T-cell (primary cell): ENCODE measurements around the gene RSU1. TPM values are rescaled to one million over a fixed set of nuclear protein-coding genes. Genes with fewer than 3 reads are reported as not detected.
A peak's percentile ranks its signal among the peaks of the same experiment; 100 is the strongest.

ENCODE experiments used
- ATAC-seq, 4 experiments: fragments of 200-7000 bp in 3 of 4; fragments of 150-1000 bp in 1 of 4; cut with Tn5 transposase; replicated peaks in 1 of 4; 1 replicate in 3 of 4; 2 replicates in 1 of 4; pipeline ENCODE4 v1.10.0; 2021; ENCODE audit warnings: moderate library complexity in 3 of 4, mild to moderate bottlenecking in 2 of 4, moderate number of reproducible peaks in 1 of 4
- CTCF ChIA-PET, 2 donors: fragments of 300-600 bp; sonication (Branson Sonifier 250); formaldehyde crosslinking; loops; one replicate each; lab custom pipeline; 2022; ENCODE audit warnings: antibody characterized with exemption in 2 of 2; lab: Charles Lee
- POLR2A ChIA-PET, 2 donors: fragments of 300-600 bp; sonication (Branson Sonifier 250); formaldehyde crosslinking; loops; one replicate each; lab custom pipeline; 2022; ENCODE audit warnings: antibody characterized with exemption in 2 of 2; lab: Charles Lee
- DNase-seq, 35 experiments: peaks; one replicate each; pipeline versions ENCODE4 v3.0.0 to v3.0.0-alpha.2; 2013 to 2023
- H3K27ac ChIP-seq: one replicate; pipeline ENCODE4 v1.5.1; 2013; ENCODE audit warnings: low read length
- H3K27me3 ChIP-seq, 2 experiments: replicated peaks in 1 of 2; 1 replicate in 1 of 2; 2 replicates in 1 of 2; pipeline versions ENCODE4 v1.6.1 to v1.7.0; 2013; ENCODE audit warnings: low read length in 1 of 2, mixed read lengths in 1 of 2; ENCODE audit not compliant: control insufficient read depth in 2 of 2, insufficient read depth in 2 of 2; ENCODE audit errors: extremely low read depth in 1 of 2
- H3K36me3 ChIP-seq, 2 donors: 1 replicate in 1 of 2; 2 replicates in 1 of 2; pipeline versions ENCODE4 v1.6.1 to v1.7.0; 2013; ENCODE audit warnings: low read length in 1 of 2; ENCODE audit not compliant: control insufficient read depth in 2 of 2, insufficient read depth in 1 of 2; ENCODE audit errors: extremely low read depth in 1 of 2
- H3K4me1 ChIP-seq, 2 experiments: 1 replicate in 1 of 2; 2 replicates in 1 of 2; pipeline versions ENCODE4 v1.6.1 to v1.7.0; 2013; ENCODE audit warnings: low read length in 2 of 2, mixed read lengths in 1 of 2; ENCODE audit not compliant: insufficient read depth in 2 of 2, control insufficient read depth in 1 of 2; ENCODE audit errors: extremely low read depth in 1 of 2
- H3K4me3 ChIP-seq, 2 donors: 1 replicate in 1 of 2; 2 replicates in 1 of 2; pipeline versions ENCODE4 v1.5.1 to v1.7.0; 2013; ENCODE audit warnings: mild to moderate bottlenecking in 2 of 2, low read length in 1 of 2, moderate library complexity in 1 of 2; ENCODE audit not compliant: control insufficient read depth in 1 of 2; ENCODE audit errors: extremely low read depth in 1 of 2
- H3K9me3 ChIP-seq: 2 replicates; pipeline ENCODE4 v1.7.0; 2013
- H3K27ac Mint-ChIP-seq, 2 donors: one replicate each; pipeline ENCODE4 v1.8.0; 2020 to 2021; ENCODE audit warnings: mild to moderate bottlenecking in 2 of 2, mixed read lengths in 2 of 2
- H3K27me3 Mint-ChIP-seq, 2 donors: one replicate each; pipeline ENCODE4 v1.8.0; 2021 to 2022; ENCODE audit warnings: mixed read lengths in 2 of 2
- H3K36me3 Mint-ChIP-seq: one replicate; pipeline ENCODE4 v1.8.0; 2021; ENCODE audit warnings: mixed read lengths
- H3K4me1 Mint-ChIP-seq, 3 donors: one replicate each; pipeline ENCODE4 v1.8.0; 2020 to 2022; ENCODE audit warnings: mixed read lengths in 3 of 3, mild to moderate bottlenecking in 1 of 3
- H3K4me3 Mint-ChIP-seq, 3 donors: one replicate each; pipeline ENCODE4 v1.8.0; 2020 to 2022; ENCODE audit warnings: mild to moderate bottlenecking in 3 of 3, mixed read lengths in 3 of 3, moderate library complexity in 3 of 3
- H3K9me3 Mint-ChIP-seq, 3 donors: one replicate each; pipeline ENCODE4 v1.8.0; 2020 to 2022; ENCODE audit warnings: mixed read lengths in 3 of 3
- WGBS: methylation state at CpG from one replicate; pipeline ENCODE4 v1.1.5; 2013; ENCODE audit warnings: missing lambda C conversion rate; ENCODE audit not compliant: insufficient coverage; 5-methylcytosine and 5-hydroxymethylcytosine counted together
- total RNA-seq, 35 experiments: library from RNA in 6 of 35; stranded (reverse) in 6 of 35; fragments of 120-200 nt in 1 of 35; gene quantifications; one replicate each; pipeline versions ENCODE4 v1.2.1 to v1.2.4 and lab custom pipeline; 2013 to 2026

RSU1 gene
- total RNA-seq, 5 donors from 2014 or later (not counting 1 experiment from before 2014, with no cell fraction given): 49.5 to 60.4 (median 58.1) TPM

DNA sequence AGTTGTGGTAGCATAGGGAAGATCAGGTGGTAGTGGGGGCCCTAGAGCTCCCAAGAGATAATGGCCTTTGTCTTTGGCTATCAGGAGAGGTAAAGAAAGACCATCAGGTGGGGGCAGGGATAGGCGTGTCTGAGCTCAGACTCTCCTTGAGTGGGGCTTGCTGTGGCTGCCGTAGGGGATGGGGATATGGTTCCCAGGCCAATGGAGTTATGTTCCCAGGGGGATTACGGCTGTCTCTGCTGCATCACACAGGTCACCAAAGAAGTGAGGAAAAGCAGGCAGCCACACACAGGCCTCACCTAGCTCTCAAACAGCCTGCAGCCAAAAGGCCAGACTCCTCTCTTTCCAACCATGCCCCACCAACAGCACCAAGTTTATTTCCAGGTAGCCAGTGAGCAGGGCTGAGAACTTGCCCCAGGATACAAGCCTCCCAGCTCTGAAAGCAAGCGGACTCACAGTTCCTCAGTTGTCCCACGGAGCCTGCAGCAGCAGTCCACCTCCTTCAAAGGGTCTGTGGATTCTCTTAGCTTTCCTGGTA lies 257.9 kb downstream of the RSU1 start:
- H3K4me1 Mint-ChIP-seq: no peaks in the 10 kb centered on the region
- H3K36me3 Mint-ChIP-seq: no peaks in the 10 kb centered on the region
- peaks cover 0 to 3% (median 0%) of the 10 kb centered on the region in 3 donors for H3K9me3 Mint-ChIP-seq
- CTCF ChIA-PET: interaction anchor here in 1 of 2 donors (1.2 kb wide), 1 partner anchor 15 kb away, joined by 3 read pairs; no protein-coding TSS in a partner anchor
- H3K27me3 Mint-ChIP-seq: peaks cover 13 to 27% of the 10 kb centered on the region in 2 donors
- Histone ChIP-seq H3K36me3 (no peaks in the 10 kb centered on the region), H3K9me3 (no peaks in the 10 kb centered on the region), H3K4me3 (no peak overlapping the region), H3K4me1 (no peaks in the 10 kb centered on the region), H3K27me3 (peaks cover 0 to 13% of the 10 kb centered on the region in 2 experiments), H3K27ac (no peak overlapping the region)
- H3K27ac Mint-ChIP-seq: no peak overlapping the region
- no peak overlapping the region for H3K4me3 Mint-ChIP-seq
- DNase-seq (no peak), ATAC-seq (no peak)
- WGBS: 73% methylated on average over 3 of the region's 5 CpGs
- POLR2A ChIA-PET: no interaction called here

DNA sequence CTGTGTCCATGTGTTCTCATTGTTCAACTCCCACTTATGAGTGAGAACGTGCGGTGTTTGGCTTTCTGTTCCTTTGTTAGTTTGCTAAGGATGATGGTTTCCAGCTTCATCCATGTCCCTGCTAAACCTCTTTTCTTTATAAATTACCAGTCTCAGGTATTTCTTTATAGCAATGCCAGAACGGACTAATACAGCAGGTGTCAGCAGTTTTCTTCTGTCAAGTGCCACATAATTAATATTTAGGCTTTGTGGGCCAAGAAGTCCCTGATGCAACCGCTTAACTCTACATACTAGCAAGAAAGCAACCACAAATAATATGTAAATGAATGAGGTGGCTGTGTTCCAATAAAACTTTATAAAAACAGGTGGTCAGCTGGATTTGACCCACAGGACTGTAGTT lies 269.3 kb downstream of the RSU1 start:
- H3K4me1 ChIP-seq: no peaks in the 10 kb centered on the region
- no peak overlapping the region for H3K4me3 ChIP-seq
- Mint-ChIP-seq H3K4me3 (no peak overlapping the region), H3K27ac (no peak overlapping the region), H3K4me1 (peaks cover 0 to 4% (median 1%) of the 10 kb centered on the region in 3 donors), H3K27me3 (peaks cover 18 to 24% of the 10 kb centered on the region in 2 donors), H3K9me3 (no peaks in the 10 kb centered on the region), H3K36me3 (no peaks in the 10 kb centered on the region)
- no peak for ATAC-seq
- no peaks in the 10 kb centered on the region for H3K36me3 ChIP-seq
- ChIA-PET CTCF (no interaction called here), POLR2A (no interaction called here)
- DNase-seq: no peak
- no peak overlapping the region for H3K27ac ChIP-seq
- H3K27me3 ChIP-seq: peaks cover 2 to 3% of the 10 kb centered on the region in 2 experiments
- WGBS: 80% methylated on average over 1 of the region's 4 CpGs
- H3K9me3 ChIP-seq: no peaks in the 10 kb centered on the region

DNA sequence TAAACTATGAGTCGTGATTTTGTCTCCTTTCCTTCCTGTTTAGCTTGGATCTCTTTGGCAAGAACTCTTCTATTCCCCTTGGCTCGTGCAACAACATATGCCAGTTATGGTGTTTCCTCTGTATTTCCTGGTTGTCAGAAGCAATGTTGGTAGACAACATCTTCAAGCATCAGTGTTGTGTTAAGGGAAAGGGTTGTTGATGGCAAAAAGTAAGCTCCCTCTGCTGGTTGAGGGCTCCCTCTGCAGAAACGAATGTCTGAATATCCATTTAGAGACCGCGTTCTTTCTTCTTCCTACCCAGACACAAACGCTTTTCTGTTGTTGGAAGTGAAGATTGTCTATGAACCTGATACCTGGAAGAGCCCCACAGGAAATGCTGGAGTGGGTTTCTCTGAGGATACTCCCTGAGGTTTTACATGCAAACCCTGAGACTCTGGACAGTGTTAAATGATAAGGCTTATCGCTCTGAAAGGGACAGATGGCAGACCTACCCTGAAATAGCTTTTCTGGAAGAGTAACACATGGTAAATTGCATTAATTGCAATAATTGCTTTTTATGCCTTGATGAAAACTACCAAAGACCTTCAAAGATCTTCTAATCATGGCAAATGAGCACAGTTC lies 272.0 kb downstream of the RSU1 start:
- H3K27ac ChIP-seq: no peak overlapping the region
- CTCF ChIA-PET: interaction anchor here (0.7 kb wide), 2 partner anchors 667 to 1532 kb away, joined by 3 to 4 read pairs; no protein-coding TSS in a partner anchor

DNA sequence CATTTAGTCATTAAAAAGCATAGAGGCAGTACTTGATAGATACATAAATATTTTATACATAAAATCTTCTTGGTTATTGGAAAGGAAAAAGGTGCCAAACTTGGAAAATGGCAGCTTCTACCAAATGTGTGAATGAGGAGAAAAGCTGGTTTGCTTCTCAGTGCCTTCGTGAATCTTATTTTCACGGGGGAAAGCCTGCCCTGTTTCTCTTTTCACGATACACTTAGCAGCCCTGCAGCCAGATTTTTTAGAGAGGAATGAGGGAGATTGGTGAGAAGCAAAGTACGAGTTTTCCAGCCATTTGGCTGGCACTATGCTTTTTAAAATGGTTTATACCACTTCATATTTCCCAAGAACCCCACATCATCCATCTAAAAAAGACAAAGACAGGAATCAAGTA lies 272.6 kb downstream of the RSU1 start:
- Mint-ChIP-seq H3K36me3 (no peaks in the 10 kb centered on the region), H3K9me3 (no peaks in the 10 kb centered on the region), H3K27me3 (peaks cover 22 to 29% of the 10 kb centered on the region in 2 donors), H3K4me3 (no peak overlapping the region), H3K27ac (no peak overlapping the region), H3K4me1 (peaks cover 0 to 4% (median 1%) of the 10 kb centered on the region in 3 donors)
- 100% methylated on average over 2 of the region's 4 CpGs for WGBS
- Histone ChIP-seq H3K36me3 (no peaks in the 10 kb centered on the region), H3K4me1 (no peaks in the 10 kb centered on the region), H3K27me3 (peaks cover 0 to 6% of the 10 kb centered on the region in 2 experiments), H3K27ac (no peak overlapping the region), H3K4me3 (no peak overlapping the region), H3K9me3 (no peaks in the 10 kb centered on the region)
- ChIA-PET POLR2A (no interaction called here), CTCF (interaction anchor here (0.7 kb wide), 4 partner anchors 15 to 1533 kb away, joined by 3 to 4 read pairs (median 3); no protein-coding TSS in a partner anchor)
- ATAC-seq: no peak
- no peak for DNase-seq

More for the DNA sequence above, 272.0 kb downstream of the RSU1 start:
- Histone ChIP-seq H3K9me3 (no peaks in the 10 kb centered on the region), H3K36me3 (no peaks in the 10 kb centered on the region), H3K4me3 (no peak overlapping the region), H3K27me3 (peaks cover 2 to 6% of the 10 kb centered on the region in 2 experiments), H3K4me1 (no peaks in the 10 kb centered on the region)
- Mint-ChIP-seq H3K27me3 (peaks cover 19 to 25% of the 10 kb centered on the region in 2 donors), H3K9me3 (no peaks in the 10 kb centered on the region), H3K4me1 (peaks cover 0 to 4% (median 1%) of the 10 kb centered on the region in 3 donors), H3K27ac (no peak overlapping the region), H3K4me3 (no peak overlapping the region), H3K36me3 (no peaks in the 10 kb centered on the region)
- POLR2A ChIA-PET: no interaction called here
- ATAC-seq (no peak), DNase-seq (peak in 1 of 35 experiments; percentile 34)
- 100% methylated on average over 1 of the region's 7 CpGs for WGBS

DNA sequence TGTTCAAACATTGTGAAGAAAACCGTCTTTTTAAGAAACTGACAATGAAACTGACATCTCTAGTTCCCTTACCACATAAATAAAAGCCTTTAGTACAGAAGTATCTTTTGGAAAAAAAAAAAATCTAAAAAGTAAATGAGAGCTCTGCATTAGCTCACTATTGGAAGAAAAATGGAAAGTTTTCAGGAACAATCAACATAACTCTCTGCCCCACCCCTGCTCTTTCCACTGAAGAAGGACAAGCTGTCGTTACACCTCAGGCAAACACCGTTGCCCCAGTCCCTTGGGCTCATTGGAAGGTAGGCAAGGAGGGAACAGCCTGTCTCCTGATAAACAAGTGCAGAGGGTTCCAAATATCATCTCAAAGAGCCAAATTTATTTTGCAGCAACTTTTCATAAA lies 273.1 kb downstream of the RSU1 start:
- ATAC-seq: no peak
- H3K9me3 ChIP-seq: no peaks in the 10 kb centered on the region
- Mint-ChIP-seq H3K4me1 (peaks cover 0 to 4% (median 1%) of the 10 kb centered on the region in 3 donors), H3K4me3 (no peak overlapping the region), H3K27ac (no peak overlapping the region), H3K36me3 (no peaks in the 10 kb centered on the region), H3K27me3 (peaks cover 22 to 32% of the 10 kb centered on the region in 2 donors), H3K9me3 (no peaks in the 10 kb centered on the region)
- no peak overlapping the region for H3K27ac ChIP-seq
- H3K36me3 ChIP-seq: no peaks in the 10 kb centered on the region
- DNase-seq: no peak
- CTCF ChIA-PET: interaction anchor here (0.6 to 0.7 kb wide), 5 partner anchors 16 to 1052 kb away, joined by 3 to 11 read pairs (median 7); no protein-coding TSS in a partner anchor
- POLR2A ChIA-PET: no interaction called here
- no peaks in the 10 kb centered on the region for H3K4me1 ChIP-seq
- peaks cover 0 to 9% of the 10 kb centered on the region in 2 experiments for H3K27me3 ChIP-seq
- H3K4me3 ChIP-seq: no peak overlapping the region
- WGBS: no CpG with 5 or more reads among the region's 3 CpGs
